ENCODE results near the gene SPG7. TPM values are rescaled to one million over a fixed set of nuclear protein-coding genes. Genes with fewer than 3 reads are reported as not detected.
A peak's percentile ranks its signal among the peaks of the same experiment; 100 is the strongest.

The SPG7 gene
- total RNA-seq, 1 experiment from 2014 or later, result 162 TPM

- DNase-seq (ENCODE audit: low spot score), result no peak
Observed at GRCh38 chr16:89598199-89598598, 90.0 kb downstream of the SPG7 start.

- DNase-seq (ENCODE audit: low spot score), result peak; percentile 71
Observed at GRCh38 chr16:89599451-89599858, 91.3 kb downstream of the SPG7 start.

GRCh38 chr16:89599902-89600301 is 91.7 kb downstream of the SPG7 start:
- no peak for DNase-seq (ENCODE audit: low spot score)

- DNase-seq (ENCODE audit: low spot score), result no peak
Observed at GRCh38 chr16:89600427-89600826, 92.2 kb downstream of the SPG7 start.

GRCh38 chr16:89600956-89601355 is 92.8 kb downstream of the SPG7 start:
- no peak for DNase-seq (ENCODE audit: low spot score)

- DNase-seq (ENCODE audit: low spot score), result no peak
Observed at GRCh38 chr16:89601906-89602272, 93.7 kb downstream of the SPG7 start.

- no peak for DNase-seq (ENCODE audit: low spot score)
Observed at GRCh38 chr16:89602273-89602951, 94.2 kb downstream of the SPG7 start.

GRCh38 chr16:89602952-89603590 is 94.9 kb downstream of the SPG7 start:
- DNase-seq (ENCODE audit: low spot score), result no peak

- DNase-seq (ENCODE audit: low spot score), result no peak
Observed at GRCh38 chr16:89604764-89605163, 96.6 kb downstream of the SPG7 start.

GRCh38 chr16:89605186-89605970 is 97.2 kb downstream of the SPG7 start:
- DNase-seq (ENCODE audit: low spot score), result no peak

- no peak for DNase-seq (ENCODE audit: low spot score)
Observed at GRCh38 chr16:89606006-89606405, 97.8 kb downstream of the SPG7 start.

Small RNA genes within 50 kb of the gene (small RNA-seq; reads per million reads assigned to genes)
- gene SNORD68, result not detected

Other genes starting within 250 kb of the SPG7 start
- 92.5 and 122 TPM in 2 replicates for gene ANKRD11, start 17.8 kb upstream of the SPG7 start, total RNA-seq (2014; rRNA removed; shearing (Covaris generic))
- gene RPL13, start 52.3 kb downstream of the SPG7 start, total RNA-seq (2014; rRNA removed; shearing (Covaris generic)), result 8,222 and 8,866 TPM in 2 replicates
- gene CPNE7, start 67.4 kb downstream of the SPG7 start, total RNA-seq (2014; rRNA removed; shearing (Covaris generic)), result 16.5 and 23.8 TPM in 2 replicates
- 81.5 and 82.2 TPM in 2 replicates for gene DPEP1, start 105.2 kb downstream of the SPG7 start, total RNA-seq (2014; rRNA removed; shearing (Covaris generic))
- gene CHMP1A, start 149.3 kb downstream of the SPG7 start, total RNA-seq (2014; rRNA removed; shearing (Covaris generic)), result 216 and 243 TPM in 2 replicates
- 12.5 and 17.1 TPM in 2 replicates for gene SPATA33, start 149.4 kb downstream of the SPG7 start, total RNA-seq (2014; rRNA removed; shearing (Covaris generic))
- gene CDK10, start 178.3 kb downstream of the SPG7 start, total RNA-seq (2014; rRNA removed; shearing (Covaris generic)), result 107 and 116 TPM in 2 replicates
- 71.3 and 83.7 TPM in 2 replicates for gene SPATA2L, start 193.3 kb downstream of the SPG7 start, total RNA-seq (2014; rRNA removed; shearing (Covaris generic))
- 11.7 and 19.1 TPM in 2 replicates for gene VPS9D1, start 212.5 kb downstream of the SPG7 start, total RNA-seq (2014; rRNA removed; shearing (Covaris generic))
- 48.0 and 48.3 TPM in 2 replicates for gene ZNF276, start 213.1 kb downstream of the SPG7 start, total RNA-seq (2014; rRNA removed; shearing (Covaris generic))